DMS79 treated with DMSO at 0.1 percent for 48 hours (cell line): ENCODE data around the gene SPDYE6.
"Not testable (repeated sequence)": the region's sequence is repeated elsewhere in the genome, so short reads cannot be mapped to it uniquely, and the experiment has no call there.

ENCODE experiments used
- DNase-seq: peaks from one replicate; lab custom pipeline; 2025; lab: John Stamatoyannopoulos, UW

The SPDYE6 gene

DNA sequence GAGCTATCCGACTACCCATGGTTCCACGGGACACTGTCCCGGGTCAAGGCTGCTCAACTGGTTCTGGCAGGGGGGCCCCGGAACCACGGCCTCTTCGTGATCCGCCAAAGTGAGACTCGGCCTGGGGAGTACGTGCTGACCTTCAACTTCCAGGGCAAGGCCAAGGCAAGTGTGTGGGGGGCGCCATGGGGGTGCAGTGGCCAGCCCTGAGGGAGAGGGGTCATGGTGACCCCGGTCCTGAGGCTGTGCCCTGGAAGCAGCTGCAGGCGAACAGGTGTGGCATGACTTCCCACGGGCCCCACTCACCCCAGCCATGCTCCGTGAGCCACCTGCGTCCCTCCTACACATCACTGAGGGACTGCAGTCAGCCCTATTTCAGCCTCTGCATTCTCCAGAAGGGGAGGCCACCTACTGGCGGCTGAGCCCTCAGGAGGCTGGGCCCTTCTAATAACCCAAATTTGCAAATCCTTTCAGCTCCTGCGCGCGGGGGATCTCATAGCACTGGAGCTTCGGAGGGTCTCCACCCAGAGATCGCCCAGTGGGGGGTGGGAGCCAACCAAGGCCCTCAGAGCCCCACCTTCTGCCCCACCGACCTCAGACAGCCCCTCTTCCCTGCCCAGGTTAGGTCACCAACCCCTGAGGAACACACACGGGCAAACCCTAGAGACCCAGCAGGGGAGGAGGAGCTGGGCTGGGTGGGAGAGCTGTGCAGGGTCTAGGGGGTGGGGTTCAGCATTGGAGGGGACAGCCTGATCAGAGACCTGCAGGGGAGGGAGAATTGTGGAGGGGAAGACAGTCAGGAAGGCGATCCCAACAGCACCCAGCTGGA lies 38.8 kb downstream of the SPDYE6 start:
- DNase-seq: no peak

DNA sequence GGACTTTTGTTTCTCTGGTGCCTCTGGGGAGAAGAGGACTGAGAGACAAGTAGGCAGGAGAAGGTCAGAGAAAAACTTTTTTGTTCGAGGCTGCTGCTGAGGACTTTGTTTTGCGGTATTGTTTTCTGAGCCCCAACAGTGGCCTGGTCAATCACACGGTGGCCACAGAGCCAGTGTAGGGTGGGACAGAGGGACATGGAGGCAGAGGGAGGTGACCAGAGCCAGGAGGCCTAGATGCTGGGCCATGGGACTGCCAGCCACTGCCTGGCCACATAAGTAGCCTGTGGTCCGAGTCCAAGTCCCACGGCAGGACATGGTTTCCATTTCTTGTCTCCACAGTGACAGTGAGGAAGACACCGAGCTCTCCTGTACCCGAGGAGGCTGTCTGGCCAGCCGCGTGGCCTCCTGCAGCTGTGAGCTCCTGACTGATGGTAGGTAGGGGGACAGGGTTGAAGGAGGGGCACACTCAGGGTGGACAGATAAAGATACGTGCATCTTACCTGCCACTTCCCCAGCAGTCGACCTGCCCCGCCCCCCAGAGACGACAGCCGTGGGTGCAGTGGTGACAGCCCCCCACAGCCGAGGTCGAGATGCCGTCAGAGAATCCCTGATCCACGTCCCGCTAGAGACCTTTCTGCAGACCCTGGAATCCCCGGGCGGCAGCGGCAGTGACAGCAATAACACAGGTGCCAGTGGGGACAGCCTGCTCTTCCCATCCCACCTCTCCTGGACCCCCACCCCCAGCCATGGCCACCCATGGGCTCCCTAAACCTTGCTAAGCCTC lies 42.1 kb downstream of the SPDYE6 start:
- DNase-seq: no peak

DNA sequence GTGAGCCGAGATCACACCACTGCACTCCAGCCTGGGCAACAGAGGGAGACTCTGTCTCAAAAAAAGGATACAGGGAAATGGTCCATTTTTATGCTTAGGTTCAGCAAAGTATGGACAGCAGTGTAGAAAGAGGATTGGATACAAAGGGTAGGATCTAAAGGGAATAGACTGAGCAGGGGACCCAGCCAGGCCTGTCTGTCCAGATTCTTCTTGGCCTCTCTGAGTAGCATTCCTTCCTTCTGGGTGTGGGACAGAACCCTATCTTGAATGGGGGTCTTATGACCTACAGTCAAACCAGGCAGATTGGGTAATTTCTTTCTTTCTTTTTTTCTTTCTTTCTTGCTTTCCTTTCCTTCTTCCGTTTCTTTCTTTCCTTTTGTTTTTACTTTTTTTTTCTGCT lies 43.9 kb downstream of the SPDYE6 start:
- no peak for DNase-seq

DNA sequence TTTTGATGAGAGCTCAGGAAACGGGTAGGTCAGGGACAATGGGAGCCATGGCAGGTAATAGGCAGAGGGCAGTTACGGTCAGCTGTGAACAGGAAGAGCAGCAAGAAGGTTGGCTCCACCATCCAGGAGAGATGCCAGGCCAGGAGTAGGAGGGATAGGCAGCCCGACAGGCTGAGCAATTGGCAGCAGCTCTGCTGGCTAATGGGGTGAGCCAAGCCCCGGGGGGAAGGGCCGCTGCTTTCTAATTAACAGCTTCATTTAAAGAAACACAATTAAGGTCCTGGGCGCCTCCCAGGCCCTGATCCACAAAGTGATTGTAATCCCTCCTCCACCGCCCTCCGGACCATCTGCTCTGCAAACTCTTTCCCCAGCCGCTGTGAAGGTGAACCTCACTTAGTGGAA lies 45.8 kb downstream of the SPDYE6 start:
- no peak for DNase-seq

DNA sequence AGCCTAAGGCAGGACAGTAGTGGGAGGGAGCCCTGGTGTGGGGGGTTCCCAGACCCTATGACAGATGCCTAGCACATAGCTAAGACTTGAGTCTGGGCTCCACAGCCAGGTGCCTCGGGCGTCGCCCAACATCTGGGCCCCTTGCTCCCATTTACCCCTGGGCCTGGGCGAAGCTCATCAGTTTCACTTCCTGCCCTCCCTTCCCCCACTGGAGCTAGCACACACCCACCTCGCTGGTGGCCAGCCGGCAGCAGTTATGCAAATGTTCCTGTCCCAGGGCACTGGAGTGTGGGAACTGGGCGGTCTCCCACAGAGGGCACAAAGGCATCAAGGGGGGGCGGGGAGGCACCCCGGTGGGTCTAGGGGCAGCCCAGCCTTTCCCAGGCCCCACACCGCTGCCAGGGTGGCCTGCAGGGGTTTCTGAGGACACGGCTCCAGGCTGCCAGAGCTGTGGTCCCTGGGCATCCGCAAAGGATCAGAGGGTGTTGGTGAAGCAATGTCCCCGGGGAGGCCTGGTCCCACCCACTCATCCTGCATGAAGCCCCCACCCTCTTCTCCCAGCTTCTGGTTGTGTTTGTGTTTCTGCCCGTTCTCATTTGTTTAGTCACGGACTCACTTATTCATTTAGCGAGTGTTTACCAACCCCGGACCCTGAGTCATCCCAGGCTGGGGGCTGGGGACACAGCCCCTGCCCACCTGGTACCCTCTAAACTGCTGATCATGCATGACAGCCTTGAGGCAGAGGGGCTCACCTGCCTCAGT lies 49.1 kb downstream of the SPDYE6 start:
- no peak for DNase-seq

DNA sequence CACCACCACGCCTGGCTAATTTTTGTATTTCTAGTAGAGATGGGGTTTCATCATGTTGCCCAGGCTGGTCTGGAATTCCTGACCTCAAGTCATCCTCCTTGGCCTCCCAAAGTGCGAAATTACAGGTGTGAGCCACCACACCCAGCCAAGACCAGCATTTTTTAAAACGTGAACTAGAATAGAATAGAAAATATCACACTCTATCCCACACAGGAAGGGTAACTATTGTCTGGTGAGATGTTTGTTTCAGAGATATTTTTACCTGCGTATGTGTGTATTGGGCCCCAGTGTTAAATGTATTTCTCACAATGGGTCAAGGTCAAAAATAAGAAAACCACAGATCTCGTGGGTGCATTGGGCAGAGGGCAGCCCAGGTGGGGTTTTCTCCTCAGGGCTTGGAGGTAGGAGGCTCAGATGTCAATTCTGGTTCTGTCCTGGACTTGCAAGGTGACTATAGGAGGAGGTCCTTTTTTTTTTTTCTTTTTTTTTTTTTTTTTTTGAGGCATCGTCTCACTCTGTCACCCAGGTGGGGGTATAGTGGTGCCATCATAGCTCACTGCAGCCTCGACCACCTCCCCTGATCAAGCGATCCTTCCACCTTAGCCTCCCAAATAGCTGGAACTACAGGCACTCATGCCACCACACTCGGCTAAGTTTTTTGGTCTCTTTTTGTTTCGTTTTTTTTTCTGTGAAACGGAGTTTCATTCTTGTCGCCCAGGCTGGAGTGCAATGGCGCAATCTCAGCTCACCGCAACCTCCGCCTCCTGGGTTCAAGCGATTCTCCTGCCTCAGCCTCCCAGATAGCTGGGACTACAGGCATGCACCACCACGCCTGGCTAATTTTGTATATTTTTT lies 50.6 kb downstream of the SPDYE6 start:
- no peak for DNase-seq

DNA sequence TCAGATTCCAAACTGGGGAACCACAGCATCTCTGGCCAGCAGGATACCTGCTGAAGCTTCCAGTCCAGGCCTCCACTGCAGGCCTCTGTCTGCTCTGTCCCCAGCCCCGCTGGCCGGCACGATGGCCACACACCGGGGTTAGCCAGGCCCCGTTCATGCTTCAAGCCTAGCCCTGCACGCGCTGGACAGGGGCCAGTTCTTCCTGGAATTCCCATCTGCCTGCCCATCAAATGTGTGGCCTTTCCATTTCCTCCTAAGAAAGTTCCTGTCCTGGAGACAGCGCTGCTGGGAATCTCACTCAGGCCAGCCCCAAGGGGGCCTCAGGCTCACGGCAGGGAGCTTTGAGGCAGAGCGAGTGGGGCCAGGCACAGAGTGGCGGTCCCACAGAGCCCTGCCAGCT lies 51.6 kb downstream of the SPDYE6 start:
- DNase-seq: no peak

DNA sequence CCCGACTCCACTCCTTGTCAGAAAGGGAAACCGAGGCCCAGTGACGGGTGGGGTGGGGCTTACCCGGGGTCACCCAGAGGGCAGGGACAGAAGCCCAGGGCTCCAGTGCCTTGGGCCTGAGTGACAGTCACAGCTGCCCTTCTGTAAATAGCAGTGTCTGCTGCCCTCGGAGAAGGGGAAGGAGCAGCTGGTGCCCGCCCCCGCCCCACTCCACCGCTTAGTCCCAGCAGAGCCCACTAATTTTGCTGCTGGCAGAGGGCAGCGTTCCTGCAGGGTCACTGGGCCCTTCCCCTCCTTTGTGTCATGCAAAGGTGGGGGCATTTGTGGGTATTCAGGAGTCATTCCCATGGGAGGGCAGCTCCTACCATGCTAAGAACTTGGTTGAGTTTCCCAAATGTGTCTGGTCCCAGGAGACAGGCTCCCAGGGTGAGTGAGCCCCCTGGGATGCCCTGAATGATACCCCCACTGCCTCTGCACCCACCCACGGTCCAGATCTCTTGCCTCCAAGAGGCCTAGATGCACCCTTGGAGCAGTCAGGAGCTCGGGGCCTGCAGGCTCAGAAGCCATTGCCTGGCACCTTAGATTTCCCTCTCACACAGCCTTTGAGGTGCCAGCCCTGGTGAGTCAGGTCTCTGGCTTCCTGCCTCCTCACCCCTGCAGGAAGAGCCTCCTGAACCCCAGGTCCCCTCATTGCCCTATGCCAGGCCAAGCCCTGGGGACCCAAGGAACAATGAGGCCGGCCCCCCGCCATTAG lies 52.4 kb downstream of the SPDYE6 start:
- DNase-seq: no peak

DNA sequence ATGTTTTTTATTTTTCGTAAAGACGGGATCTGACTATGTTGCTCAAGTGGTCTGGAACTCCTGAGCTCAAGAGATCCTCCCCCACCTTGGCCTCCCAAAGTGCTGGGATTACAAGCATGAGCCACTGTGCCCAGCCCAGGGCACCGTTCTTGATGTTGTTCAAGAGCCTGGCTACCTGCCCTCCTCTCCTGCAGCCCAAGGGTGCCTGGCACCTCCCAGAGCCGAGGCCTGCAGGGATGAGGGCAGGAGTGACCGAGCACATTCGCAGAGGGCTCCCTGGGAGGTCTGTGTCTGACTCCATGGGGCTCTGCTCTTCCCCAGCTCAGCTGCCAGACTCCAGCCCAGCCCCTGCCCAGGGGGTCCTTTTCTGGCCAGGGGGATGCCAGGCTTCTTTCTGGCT lies 54.2 kb downstream of the SPDYE6 start:
- no peak for DNase-seq

DNA sequence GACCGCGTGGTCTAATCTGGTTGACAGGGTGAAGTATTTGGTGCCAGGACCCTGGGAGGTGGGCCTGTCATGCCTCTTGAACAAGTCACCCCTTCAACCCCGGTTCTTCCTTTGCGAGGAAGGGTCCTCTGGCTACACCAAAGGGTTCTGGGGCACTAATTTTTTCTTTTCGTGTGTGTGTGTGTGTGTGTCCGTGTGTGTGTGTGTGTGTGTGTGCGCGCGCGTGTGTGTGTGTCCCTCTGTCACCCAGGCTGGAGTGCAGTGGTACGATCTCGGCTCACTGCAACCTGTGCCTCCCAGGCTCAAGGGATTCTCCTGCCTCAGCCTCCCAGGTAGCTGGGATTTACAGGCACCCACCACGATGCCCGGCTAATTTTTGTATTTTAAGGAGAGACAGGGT lies 54.9 kb downstream of the SPDYE6 start:
- not testable (repeated sequence) for DNase-seq

DNA sequence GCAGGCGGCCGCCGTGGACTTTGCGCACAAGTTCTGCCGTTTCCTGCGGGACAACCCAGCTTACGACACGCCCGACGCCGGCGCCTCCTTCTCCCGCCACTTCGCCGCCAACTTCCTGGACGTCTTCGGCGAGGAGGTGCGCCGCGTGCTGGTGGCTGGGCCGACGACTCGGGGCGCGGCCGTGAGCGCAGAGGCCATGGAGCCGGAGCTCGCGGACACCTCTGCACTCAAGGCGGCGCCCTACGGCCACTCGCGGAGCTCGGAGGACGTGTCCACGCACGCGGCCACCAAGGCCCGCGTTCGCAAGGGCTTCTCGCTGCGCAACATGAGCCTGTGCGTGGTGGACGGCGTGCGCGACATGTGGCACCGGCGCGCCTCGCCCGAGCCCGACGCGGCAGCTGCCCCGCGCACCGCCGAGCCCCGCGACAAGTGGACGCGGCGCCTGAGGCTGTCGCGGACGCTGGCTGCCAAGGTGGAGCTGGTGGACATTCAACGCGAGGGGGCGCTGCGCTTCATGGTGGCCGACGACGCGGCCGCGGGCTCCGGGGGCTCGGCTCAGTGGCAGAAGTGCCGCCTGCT lies 55.5 kb downstream of the SPDYE6 start:
- no peak for DNase-seq

DNA sequence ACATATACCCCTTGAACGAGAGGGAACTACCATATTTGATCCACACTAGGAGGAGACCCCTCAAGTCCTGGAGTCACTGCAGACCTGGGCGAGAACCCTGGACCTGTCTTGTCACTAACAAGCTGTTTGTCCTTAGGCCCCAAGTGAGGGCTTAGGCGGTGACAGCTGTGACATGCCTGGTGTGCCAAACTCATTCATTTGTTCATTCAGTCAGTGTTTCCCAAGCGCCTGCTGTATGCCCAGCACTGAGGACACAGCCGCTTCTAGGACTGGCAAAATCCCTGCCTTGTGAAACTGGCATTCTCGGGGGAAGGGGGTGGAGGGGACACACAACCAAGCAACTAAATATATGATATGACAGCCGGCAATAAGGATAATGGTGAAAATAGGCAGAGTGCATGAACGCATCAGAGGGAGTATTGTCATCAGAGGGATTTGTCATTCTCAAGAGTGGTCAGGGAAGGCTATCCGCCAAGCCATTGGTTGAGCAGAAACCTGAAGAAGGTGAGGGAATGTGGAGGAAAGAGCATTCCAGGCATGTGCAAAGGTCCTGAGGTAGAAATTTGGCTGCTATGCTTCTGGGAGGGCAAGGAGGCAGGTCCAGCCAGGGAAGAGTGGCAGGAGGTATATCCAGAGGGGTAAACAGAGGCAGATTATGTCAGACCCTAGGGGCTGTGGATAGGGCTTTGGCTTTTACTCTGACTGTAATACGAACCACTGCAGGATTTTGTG lies 58.6 kb downstream of the SPDYE6 start:
- DNase-seq: no peak

DNA sequence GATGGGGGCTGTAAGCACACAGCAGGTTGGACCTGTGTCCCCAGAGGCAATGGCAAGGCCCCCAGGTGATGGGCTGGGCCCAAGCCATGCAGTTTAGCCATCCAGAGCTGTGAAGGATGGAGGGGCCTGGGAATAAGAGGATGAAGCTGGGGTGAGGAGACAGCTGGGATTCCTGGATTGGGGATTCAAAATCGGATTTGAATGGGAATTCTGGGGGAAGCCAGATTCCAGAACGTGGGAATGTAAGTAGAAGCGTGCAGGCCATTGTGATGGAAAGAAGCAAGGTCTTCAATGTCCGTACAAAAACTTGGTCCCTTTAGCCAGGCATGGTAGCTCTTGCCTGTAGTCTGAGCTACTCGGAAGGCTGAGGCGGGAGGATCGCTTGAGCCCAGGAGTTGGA lies 59.7 kb downstream of the SPDYE6 start:
- no peak for DNase-seq

DNA sequence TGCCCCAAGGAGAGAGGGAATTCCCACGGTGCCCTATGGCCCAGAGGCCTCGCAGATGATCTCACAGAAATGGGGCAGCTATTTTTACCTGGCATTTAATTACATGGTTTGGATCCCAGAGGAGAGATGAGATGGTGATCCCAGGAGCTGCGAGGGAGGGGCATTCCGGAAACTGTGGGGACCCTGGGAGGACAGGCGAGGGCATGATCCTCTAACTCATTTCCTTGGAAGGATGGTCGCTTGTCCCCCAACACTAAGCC lies 60.1 kb downstream of the SPDYE6 start:
- no peak for DNase-seq
